ENCODE results near the gene TRMO.
"Not testable (repeated sequence)": the region's sequence is repeated elsewhere in the genome, so short reads cannot be mapped to it uniquely, and the experiment has no call there.

Gene TRMO

DNA sequence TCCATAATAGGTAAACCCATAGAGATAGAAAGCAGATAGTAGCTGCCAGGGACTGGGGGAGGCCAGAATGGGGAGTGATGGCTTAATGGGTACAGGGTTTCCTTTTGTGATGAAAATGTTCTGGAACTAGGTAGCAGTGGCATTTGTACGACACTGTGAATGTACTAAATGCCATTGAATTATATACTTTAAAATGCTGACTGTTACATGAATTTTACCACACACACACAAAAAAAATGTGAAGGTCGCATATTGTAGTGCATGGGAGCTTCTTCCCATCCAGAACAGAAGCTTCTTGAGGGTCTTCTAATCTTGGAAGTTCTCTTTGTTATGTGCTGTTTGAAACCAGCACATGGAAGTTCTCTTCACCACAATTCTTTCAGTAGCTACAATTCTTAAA, 40.9 kb upstream of the TRMO start:
- TF ChIP-seq CTCF (IDR thresholded peaks at IDR 0.05; ENCODE audit: insufficient read depth, low read length, poor library complexity, severe bottlenecking) = no peak
- H3K36me3 ChIP-seq (ENCODE audit: control insufficient read depth, insufficient read depth, low read length) = no peaks in the 10 kb centered on the region
- H3K27me3 ChIP-seq (replicated peaks; ENCODE audit: control insufficient read depth, insufficient read depth, low read length) = no peaks in the 10 kb centered on the region
- no peak for DNase-seq (ENCODE audit: extremely low read depth, insufficient read length)
- H3K4me3 ChIP-seq (replicated peaks; ENCODE audit: low read depth, low read length) = no peak overlapping the region

- no peak for DNase-seq (ENCODE audit: extremely low read depth, insufficient read length)
- TF ChIP-seq CTCF (IDR thresholded peaks at IDR 0.05; ENCODE audit: insufficient read depth, low read length, poor library complexity, severe bottlenecking) = no peak
- no peak overlapping the region for H3K4me3 ChIP-seq (replicated peaks; ENCODE audit: low read depth, low read length)
- H3K36me3 ChIP-seq (ENCODE audit: control insufficient read depth, insufficient read depth, low read length) = no peaks in the 10 kb centered on the region
- no peaks in the 10 kb centered on the region for H3K27me3 ChIP-seq (replicated peaks; ENCODE audit: control insufficient read depth, insufficient read depth, low read length)
These were observed 40.3 kb upstream of the TRMO start for GRCh38 chr9:97962575-97962974.

DNA sequence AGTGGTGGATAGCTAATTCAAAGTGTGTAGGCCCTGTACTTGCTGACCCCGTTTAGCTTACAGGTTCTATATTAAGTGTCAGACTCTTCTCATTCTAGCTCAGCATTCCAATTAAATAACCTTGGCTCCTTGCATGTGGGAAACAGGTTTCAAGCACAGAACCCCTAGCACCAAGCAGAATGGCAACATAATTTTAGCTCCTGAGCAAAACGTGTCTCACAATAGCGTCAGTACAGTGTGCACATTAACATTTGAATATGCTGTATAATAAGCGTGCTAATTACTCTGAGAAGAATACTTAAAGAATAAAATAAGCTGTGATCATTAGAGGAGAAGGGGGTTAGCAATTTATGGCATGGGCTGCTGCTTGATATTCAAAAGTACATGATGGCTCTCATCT, 39.8 kb upstream of the TRMO start:
- Histone ChIP-seq H3K27me3 (replicated peaks; ENCODE audit: control insufficient read depth, insufficient read depth, low read length) (no peaks in the 10 kb centered on the region), H3K36me3 (ENCODE audit: control insufficient read depth, insufficient read depth, low read length) (no peaks in the 10 kb centered on the region), H3K4me3 (replicated peaks; ENCODE audit: low read depth, low read length) (no peak overlapping the region)
- DNase-seq (ENCODE audit: extremely low read depth, insufficient read length) = no peak
- no peak for TF ChIP-seq CTCF (IDR thresholded peaks at IDR 0.05; ENCODE audit: insufficient read depth, low read length, poor library complexity, severe bottlenecking)

GRCh38 chr9:97961361-97961760, 39.1 kb upstream of the TRMO start:
- H3K4me3 ChIP-seq (replicated peaks; ENCODE audit: low read depth, low read length) = no peak overlapping the region
- TF ChIP-seq CTCF (IDR thresholded peaks at IDR 0.05; ENCODE audit: insufficient read depth, low read length, poor library complexity, severe bottlenecking) = no peak

DNA sequence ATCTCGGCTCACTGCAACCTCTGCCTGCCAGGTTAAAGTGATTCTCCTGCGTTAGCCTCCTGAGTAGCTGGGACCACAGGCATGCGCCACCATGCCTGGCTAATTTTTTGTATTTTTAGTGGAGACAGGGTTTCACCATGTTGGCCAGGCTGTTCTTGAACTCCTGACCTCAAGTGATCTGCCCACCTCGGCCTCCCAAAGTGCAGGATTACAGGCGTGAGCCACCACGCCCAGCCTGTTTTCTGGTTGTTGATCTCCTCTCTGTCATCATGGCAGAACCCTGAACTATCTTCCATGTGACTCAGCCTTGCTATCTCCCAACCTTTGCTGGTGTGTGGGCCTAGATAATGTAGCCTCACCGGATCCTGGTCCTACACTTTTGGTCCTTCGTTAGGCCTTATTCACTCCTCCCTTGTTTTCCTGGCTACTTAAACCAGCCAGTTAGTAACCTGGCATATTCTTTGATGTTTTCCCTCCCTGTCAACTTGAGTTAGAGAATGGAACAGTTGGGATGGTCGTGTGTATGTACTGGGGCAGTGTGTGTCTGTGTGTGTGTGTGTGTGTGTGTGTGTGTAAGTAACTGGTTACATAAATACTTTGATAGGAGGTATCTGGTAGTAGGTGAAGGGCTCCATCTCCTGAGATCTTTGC, 38.5 kb upstream of the TRMO start:
- not testable (repeated sequence) for H3K4me3 ChIP-seq (replicated peaks; ENCODE audit: low read depth, low read length); DNase-seq (ENCODE audit: extremely low read depth, insufficient read length); H3K36me3 ChIP-seq (ENCODE audit: control insufficient read depth, insufficient read depth, low read length); H3K27me3 ChIP-seq (replicated peaks; ENCODE audit: control insufficient read depth, insufficient read depth, low read length)

More at GRCh38 chr9:97961361-97961760, 39.1 kb upstream of the TRMO start:
- Histone ChIP-seq H3K36me3 (ENCODE audit: control insufficient read depth, insufficient read depth, low read length) (no peaks in the 10 kb centered on the region), H3K27me3 (replicated peaks; ENCODE audit: control insufficient read depth, insufficient read depth, low read length) (no peaks in the 10 kb centered on the region)
- no peak for DNase-seq (ENCODE audit: extremely low read depth, insufficient read length)

- Histone ChIP-seq H3K36me3 (ENCODE audit: control insufficient read depth, insufficient read depth, low read length) (no peaks in the 10 kb centered on the region), H3K4me3 (replicated peaks; ENCODE audit: low read depth, low read length) (no peak overlapping the region), H3K27me3 (replicated peaks; ENCODE audit: control insufficient read depth, insufficient read depth, low read length) (no peaks in the 10 kb centered on the region)
- DNase-seq (ENCODE audit: extremely low read depth, insufficient read length) = no peak
- TF ChIP-seq CTCF (IDR thresholded peaks at IDR 0.05; ENCODE audit: insufficient read depth, low read length, poor library complexity, severe bottlenecking) = no peak
These were observed 37.3 kb upstream of the TRMO start for GRCh38 chr9:97959585-97959984.

All from GM06990 (cell line).